Measurements from ENCODE around the gene CFAP20DC. TPM values are rescaled to one million over a fixed set of nuclear protein-coding genes. Genes with fewer than 3 reads are reported as not detected.
"Not testable (repeated sequence)": the region's sequence is repeated elsewhere in the genome, so short reads cannot be mapped to it uniquely, and the experiment has no call there.

The CFAP20DC gene
- total RNA-seq, 2 experiments from 2014 or later = 0.99 to 2.0 TPM

DNA sequence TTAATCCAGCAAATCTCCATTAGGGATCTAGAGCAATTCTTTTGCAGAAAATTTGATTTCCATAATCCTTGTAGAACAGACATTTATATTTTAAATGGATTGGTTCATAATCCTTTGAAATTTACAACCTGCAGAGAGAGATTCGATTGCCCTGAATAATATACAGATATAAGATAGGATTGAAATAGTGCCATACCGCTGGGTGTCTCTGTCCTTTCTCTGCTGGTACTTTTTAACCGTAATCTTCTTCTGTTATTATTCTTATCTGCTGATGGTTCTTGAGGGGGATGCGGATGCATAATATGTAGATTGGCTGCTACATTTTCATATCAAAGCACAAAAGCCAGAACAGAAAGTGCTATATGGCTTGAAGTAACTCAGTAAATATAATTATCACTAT, 182.2 kb downstream of the CFAP20DC start:
- ChIA-PET CTCF (no interaction called here), POLR2A (no interaction called here)
- no peaks in the 10 kb centered on the region for H3K9me3 Mint-ChIP-seq
- H3K4me3 Mint-ChIP-seq = no peak overlapping the region
- H3K36me3 Mint-ChIP-seq (ENCODE audit: low read depth) = no peaks in the 10 kb centered on the region
- no peak overlapping the region for H3K27ac Mint-ChIP-seq
- H3K27me3 Mint-ChIP-seq = peaks cover 9% of the 10 kb centered on the region
- H3K4me1 Mint-ChIP-seq = no peaks in the 10 kb centered on the region
- DNase-seq = no peak

- ChIA-PET POLR2A (no interaction called here), CTCF (no interaction called here)
- H3K9me3 Mint-ChIP-seq = no peaks in the 10 kb centered on the region
- no peaks in the 10 kb centered on the region for H3K4me1 Mint-ChIP-seq
- H3K36me3 Mint-ChIP-seq (ENCODE audit: low read depth) = no peaks in the 10 kb centered on the region
- H3K27ac Mint-ChIP-seq = no peak overlapping the region
- no peak overlapping the region for H3K4me3 Mint-ChIP-seq
- peaks cover 9% of the 10 kb centered on the region for H3K27me3 Mint-ChIP-seq
- no peak for DNase-seq
These were observed 183.7 kb downstream of the CFAP20DC start for GRCh38 chr3:58866079-58866478.

GRCh38 chr3:58864480-58864879, 185.3 kb downstream of the CFAP20DC start:
- Mint-ChIP-seq H3K36me3 (ENCODE audit: low read depth) (no peaks in the 10 kb centered on the region), H3K27me3 (peaks cover 9% of the 10 kb centered on the region), H3K4me3 (no peak overlapping the region), H3K9me3 (no peaks in the 10 kb centered on the region), H3K4me1 (no peaks in the 10 kb centered on the region), H3K27ac (no peak overlapping the region)
- POLR2A ChIA-PET = no interaction called here
- DNase-seq = no peak
- CTCF ChIA-PET = no interaction called here

- Mint-ChIP-seq H3K27me3 (peaks cover 9% of the 10 kb centered on the region), H3K27ac (no peak overlapping the region), H3K9me3 (no peaks in the 10 kb centered on the region), H3K4me1 (no peaks in the 10 kb centered on the region), H3K4me3 (no peak overlapping the region), H3K36me3 (ENCODE audit: low read depth) (no peaks in the 10 kb centered on the region)
- POLR2A ChIA-PET = no interaction called here
- no peak for DNase-seq
- CTCF ChIA-PET = no interaction called here
These were observed 186.6 kb downstream of the CFAP20DC start for GRCh38 chr3:58863206-58863605.

DNA sequence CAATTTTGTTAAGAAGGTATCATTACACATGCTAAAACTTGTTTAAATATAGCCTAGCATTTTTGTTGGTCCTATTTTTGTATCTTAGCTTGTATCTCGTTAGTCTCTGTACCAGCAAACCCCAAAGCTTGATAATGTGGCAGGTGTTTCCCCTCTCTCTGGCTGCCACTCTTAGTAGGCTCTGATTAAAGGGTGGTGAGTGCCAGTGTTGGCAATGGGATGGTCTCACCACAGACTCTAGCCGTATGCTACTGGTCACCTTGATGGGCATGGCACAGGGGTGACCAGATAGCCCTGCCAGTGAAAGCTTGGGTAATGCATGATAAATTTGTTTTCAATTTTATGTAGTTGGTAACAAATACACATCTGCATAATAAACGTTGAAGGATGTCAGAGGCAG, 188.3 kb downstream of the CFAP20DC start:
- DNase-seq = no peak
- POLR2A ChIA-PET = no interaction called here
- peaks cover 4% of the 10 kb centered on the region for H3K27me3 Mint-ChIP-seq
- CTCF ChIA-PET = no interaction called here
- no peaks in the 10 kb centered on the region for H3K9me3 Mint-ChIP-seq
- H3K4me3 Mint-ChIP-seq = no peak overlapping the region
- no peaks in the 10 kb centered on the region for H3K4me1 Mint-ChIP-seq
- H3K27ac Mint-ChIP-seq = no peak overlapping the region
- H3K36me3 Mint-ChIP-seq (ENCODE audit: low read depth) = no peaks in the 10 kb centered on the region

GRCh38 chr3:58858126-58858525, 191.7 kb downstream of the CFAP20DC start:
- Mint-ChIP-seq H3K4me3 (no peak overlapping the region), H3K27ac (no peak overlapping the region), H3K4me1 (no peaks in the 10 kb centered on the region), H3K9me3 (no peaks in the 10 kb centered on the region), H3K27me3 (no peaks in the 10 kb centered on the region), H3K36me3 (ENCODE audit: low read depth) (no peaks in the 10 kb centered on the region)
- no peak for DNase-seq
- POLR2A ChIA-PET = no interaction called here
- CTCF ChIA-PET = no interaction called here

- no peaks in the 10 kb centered on the region for H3K36me3 Mint-ChIP-seq (ENCODE audit: low read depth)
- no peak for DNase-seq
- H3K9me3 Mint-ChIP-seq = no peaks in the 10 kb centered on the region
- no peaks in the 10 kb centered on the region for H3K4me1 Mint-ChIP-seq
- ChIA-PET POLR2A (no interaction called here), CTCF (no interaction called here)
- H3K27ac Mint-ChIP-seq = no peak overlapping the region
- no peaks in the 10 kb centered on the region for H3K27me3 Mint-ChIP-seq
- H3K4me3 Mint-ChIP-seq = no peak overlapping the region
These were observed 192.4 kb downstream of the CFAP20DC start for GRCh38 chr3:58857402-58857801.

DNA sequence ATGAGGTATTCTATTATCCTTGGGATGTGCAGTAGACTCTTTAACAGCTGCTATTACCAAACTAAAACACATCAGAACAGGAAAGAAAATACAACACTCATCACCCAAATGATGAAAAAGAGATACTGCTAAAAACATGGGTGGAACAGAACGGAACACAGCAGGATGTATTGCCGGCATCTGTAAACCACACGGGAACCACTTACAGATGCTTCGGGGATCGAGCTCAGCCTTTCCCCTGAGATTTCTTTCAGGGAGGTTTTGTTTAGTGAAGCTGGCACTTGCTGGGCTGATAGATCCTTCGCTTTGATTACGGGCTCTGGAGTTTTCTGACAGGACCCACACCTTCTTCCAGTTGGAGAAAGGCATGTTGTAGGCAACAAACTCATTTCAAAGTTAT, 201.0 kb downstream of the CFAP20DC start:
- Mint-ChIP-seq H3K27ac (no peak overlapping the region), H3K36me3 (ENCODE audit: low read depth) (no peaks in the 10 kb centered on the region), H3K4me1 (no peaks in the 10 kb centered on the region), H3K4me3 (no peak overlapping the region), H3K27me3 (peaks cover 9% of the 10 kb centered on the region), H3K9me3 (no peaks in the 10 kb centered on the region)
- no peak for DNase-seq
- POLR2A ChIA-PET = no interaction called here
- CTCF ChIA-PET = no interaction called here

- POLR2A ChIA-PET, CTCF ChIA-PET: not testable (repeated sequence)
These were observed 207.6 kb downstream of the CFAP20DC start for GRCh38 chr3:58842050-58842747.

DNA sequence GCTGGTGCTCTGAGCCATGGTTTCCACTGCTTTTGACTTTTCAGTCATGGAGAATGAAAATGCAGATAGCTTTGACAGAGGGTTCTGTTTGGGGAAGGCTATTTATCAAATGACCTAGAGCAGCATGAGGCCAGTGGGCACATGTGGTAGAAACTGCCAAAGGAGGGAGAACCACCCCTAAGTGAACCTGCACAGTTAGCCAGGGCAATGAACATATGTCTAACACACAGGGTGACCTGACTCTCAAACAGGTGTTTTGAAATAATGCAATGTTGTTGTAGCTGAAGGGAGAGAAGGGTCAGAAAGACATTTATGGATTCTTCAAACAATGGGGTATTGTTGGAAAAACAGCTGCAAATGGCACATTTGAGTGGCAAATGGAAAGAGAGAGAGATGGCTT, 208.9 kb downstream of the CFAP20DC start:
- no peaks in the 10 kb centered on the region for H3K4me1 Mint-ChIP-seq

More at GRCh38 chr3:58842050-58842747, 207.6 kb downstream of the CFAP20DC start:
- not testable (repeated sequence) for H3K4me3 Mint-ChIP-seq; H3K36me3 Mint-ChIP-seq (ENCODE audit: low read depth); H3K4me1 Mint-ChIP-seq; DNase-seq; H3K27me3 Mint-ChIP-seq; H3K9me3 Mint-ChIP-seq; H3K27ac Mint-ChIP-seq

GRCh38 chr3:58839964-58840363, 209.9 kb downstream of the CFAP20DC start:
- peaks cover 3% of the 10 kb centered on the region for H3K27me3 Mint-ChIP-seq
- POLR2A ChIA-PET = no interaction called here

More for the DNA sequence above, 208.9 kb downstream of the CFAP20DC start:
- H3K9me3 Mint-ChIP-seq = no peaks in the 10 kb centered on the region
- no peak overlapping the region for H3K27ac Mint-ChIP-seq
- no peak overlapping the region for H3K4me3 Mint-ChIP-seq
- peaks cover 3% of the 10 kb centered on the region for H3K27me3 Mint-ChIP-seq
- no peak for DNase-seq
- no peaks in the 10 kb centered on the region for H3K36me3 Mint-ChIP-seq (ENCODE audit: low read depth)
- POLR2A ChIA-PET = no interaction called here
- CTCF ChIA-PET = no interaction called here

GRCh38 chr3:58839187-58839586, 210.6 kb downstream of the CFAP20DC start:
- DNase-seq = no peak
- POLR2A ChIA-PET = no interaction called here
- Mint-ChIP-seq H3K36me3 (ENCODE audit: low read depth) (no peaks in the 10 kb centered on the region), H3K4me1 (no peaks in the 10 kb centered on the region), H3K27ac (no peak overlapping the region), H3K27me3 (peaks cover 3% of the 10 kb centered on the region), H3K9me3 (no peaks in the 10 kb centered on the region), H3K4me3 (no peak overlapping the region)
- CTCF ChIA-PET = no interaction called here

More at GRCh38 chr3:58839964-58840363, 209.9 kb downstream of the CFAP20DC start:
- H3K27ac Mint-ChIP-seq = no peak overlapping the region
- H3K4me1 Mint-ChIP-seq = no peaks in the 10 kb centered on the region
- DNase-seq = no peak
- CTCF ChIA-PET = no interaction called here
- H3K9me3 Mint-ChIP-seq = no peaks in the 10 kb centered on the region
- no peaks in the 10 kb centered on the region for H3K36me3 Mint-ChIP-seq (ENCODE audit: low read depth)
- H3K4me3 Mint-ChIP-seq = no peak overlapping the region

GRCh38 chr3:58837856-58838255, 212.0 kb downstream of the CFAP20DC start:
- no peak for DNase-seq
- no peaks in the 10 kb centered on the region for H3K36me3 Mint-ChIP-seq (ENCODE audit: low read depth)
- no peaks in the 10 kb centered on the region for H3K9me3 Mint-ChIP-seq
- CTCF ChIA-PET = no interaction called here
- H3K4me1 Mint-ChIP-seq = no peaks in the 10 kb centered on the region
- POLR2A ChIA-PET = no interaction called here
- no peak overlapping the region for H3K4me3 Mint-ChIP-seq
- peaks cover 3% of the 10 kb centered on the region for H3K27me3 Mint-ChIP-seq
- no peak overlapping the region for H3K27ac Mint-ChIP-seq

DNA sequence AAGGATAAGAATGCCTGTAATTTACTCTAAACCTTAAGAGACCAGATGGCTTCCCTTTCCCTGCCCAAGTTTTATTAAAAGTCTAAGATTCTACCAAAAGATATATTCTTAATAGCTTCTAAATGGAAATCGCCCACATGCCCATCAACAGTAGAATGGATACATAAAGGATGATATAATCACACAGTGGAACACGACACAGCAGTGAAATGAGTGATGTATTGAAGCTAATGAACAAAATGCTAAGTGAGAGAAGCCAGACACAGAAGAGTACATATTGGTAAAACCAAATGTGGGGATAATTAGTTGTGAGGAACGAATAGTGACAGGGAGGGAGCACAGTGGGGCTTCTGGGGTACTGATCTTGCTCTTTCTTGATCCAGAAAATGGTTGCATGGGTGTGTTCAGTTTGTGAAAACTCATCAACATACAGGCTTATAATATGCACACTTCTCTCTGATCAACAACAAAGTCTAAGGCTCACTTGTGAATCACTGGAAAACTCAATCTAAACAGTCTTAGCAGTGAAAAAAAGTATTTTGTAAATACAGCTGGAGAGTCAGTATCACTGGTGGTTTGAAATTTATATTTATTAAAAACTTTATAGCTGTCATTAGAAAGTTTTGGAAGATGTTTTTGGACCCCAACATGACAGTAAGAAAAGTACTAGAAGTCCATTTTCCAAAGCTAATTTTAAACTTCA, 212.5 kb downstream of the CFAP20DC start:
- Mint-ChIP-seq H3K4me3 (no peak overlapping the region), H3K27me3 (peaks cover 3% of the 10 kb centered on the region), H3K27ac (no peak overlapping the region), H3K36me3 (ENCODE audit: low read depth) (no peaks in the 10 kb centered on the region), H3K9me3 (no peaks in the 10 kb centered on the region), H3K4me1 (no peaks in the 10 kb centered on the region)
- ChIA-PET CTCF (no interaction called here), POLR2A (no interaction called here)
- no peak for DNase-seq

All from activated CD4-positive, alpha-beta T cell treated with anti-CD3 and anti-CD28 coated beads, Interleukin-2, amount 10 ng/mL, durations not matched to agents 7 days and 5 days (primary cell).